ENCODE measurements around the gene LYRM4.
A peak's percentile ranks its signal among the peaks of the same experiment; 100 is the strongest.

Gene LYRM4

DNA sequence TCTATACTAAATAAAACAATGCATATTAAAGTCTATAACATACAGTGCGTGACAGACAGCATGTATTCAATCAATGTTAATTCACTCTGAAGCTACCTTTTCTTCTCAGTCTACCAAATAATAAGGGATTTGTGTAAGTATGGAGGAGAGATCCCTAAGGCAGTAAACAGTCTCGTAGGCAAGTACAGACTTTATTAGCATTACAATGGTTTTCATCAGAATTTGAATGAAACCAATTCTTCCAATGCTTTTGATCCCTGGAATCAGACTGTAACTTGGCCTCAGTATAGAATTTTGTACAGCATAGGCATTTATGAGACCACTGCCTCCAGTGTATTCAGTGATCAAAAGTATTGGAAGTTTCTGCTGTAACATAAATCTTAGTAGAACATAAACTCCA is 19.5 kb downstream of the LYRM4 start:
- DNase-seq = no peak

DNA sequence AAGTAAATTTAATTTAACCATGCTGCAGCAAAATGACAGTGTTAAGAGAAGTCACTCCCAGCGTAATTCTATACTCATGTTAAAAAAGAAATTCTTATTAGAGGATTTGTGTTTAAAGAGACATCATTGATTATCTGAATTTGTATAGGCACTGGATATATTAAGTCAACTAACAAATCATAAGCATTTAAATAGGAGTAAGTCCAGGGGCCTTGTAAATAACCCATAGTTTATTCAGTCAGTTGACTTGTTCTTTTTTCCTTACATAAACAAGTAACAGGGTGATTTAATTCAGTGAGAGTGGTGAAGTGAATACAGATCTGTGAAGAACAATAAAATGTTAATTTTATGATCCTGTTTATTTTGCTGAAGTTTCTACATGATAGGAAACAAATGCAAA is 22.4 kb downstream of the LYRM4 start:
- DNase-seq = no peak

GRCh38 chr6:5237805-5238204 is 22.9 kb downstream of the LYRM4 start:
- DNase-seq = no peak

- DNase-seq = no peak
These were observed 24.9 kb downstream of the LYRM4 start for GRCh38 chr6:5235830-5236229.

- DNase-seq = no peak
These were observed 25.9 kb downstream of the LYRM4 start for GRCh38 chr6:5234874-5235273.

GRCh38 chr6:5231289-5231688 is 29.5 kb downstream of the LYRM4 start:
- no peak for DNase-seq

DNA sequence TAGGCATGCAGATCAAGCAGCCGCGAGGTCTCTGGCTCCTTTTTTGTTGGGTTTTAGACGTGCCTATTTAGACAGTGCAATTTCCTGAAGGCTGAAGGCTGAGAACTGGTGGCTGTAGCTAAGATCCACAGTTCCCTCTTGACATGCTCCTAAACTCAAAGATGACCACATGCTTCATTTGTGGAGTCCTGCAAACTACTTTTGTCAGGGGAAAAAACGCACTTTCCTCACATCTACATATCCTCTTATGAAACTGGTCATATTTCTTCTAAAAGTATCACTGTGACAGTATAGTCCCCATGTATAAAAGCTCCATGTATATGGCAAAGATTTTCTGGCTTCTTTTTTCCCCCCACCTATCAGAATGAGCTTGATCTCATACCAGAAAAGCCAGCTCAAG is 30.7 kb downstream of the LYRM4 start:
- DNase-seq = no peak

- no peak for DNase-seq
These were observed 31.4 kb downstream of the LYRM4 start for GRCh38 chr6:5229356-5229755.

GRCh38 chr6:5223309-5223708 is 37.4 kb downstream of the LYRM4 start:
- DNase-seq = no peak

DNA sequence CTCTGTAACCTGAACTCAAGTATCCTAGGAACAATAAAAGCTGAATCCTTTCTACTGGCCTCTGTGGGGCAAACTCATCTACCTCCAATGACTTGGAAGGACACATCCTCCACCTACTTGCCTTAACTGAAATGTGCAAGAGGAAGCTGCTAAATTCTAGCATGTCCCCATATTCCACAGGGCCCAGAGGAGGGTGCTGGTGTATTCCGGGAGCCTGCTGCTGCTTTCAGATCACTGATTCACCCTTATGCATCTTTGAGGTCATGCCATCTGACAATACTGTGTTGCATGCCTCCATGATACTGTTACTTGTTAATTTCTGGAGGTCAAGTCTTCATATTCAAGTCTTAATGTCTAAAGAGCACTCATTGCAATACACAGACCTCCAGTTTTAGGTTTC is 40.3 kb downstream of the LYRM4 start:
- no peak for DNase-seq

- DNase-seq = peak; percentile 28
These were observed 41.6 kb downstream of the LYRM4 start for GRCh38 chr6:5219011-5219691.

GRCh38 chr6:5217356-5217755 is 43.4 kb downstream of the LYRM4 start:
- DNase-seq = no peak

DNA sequence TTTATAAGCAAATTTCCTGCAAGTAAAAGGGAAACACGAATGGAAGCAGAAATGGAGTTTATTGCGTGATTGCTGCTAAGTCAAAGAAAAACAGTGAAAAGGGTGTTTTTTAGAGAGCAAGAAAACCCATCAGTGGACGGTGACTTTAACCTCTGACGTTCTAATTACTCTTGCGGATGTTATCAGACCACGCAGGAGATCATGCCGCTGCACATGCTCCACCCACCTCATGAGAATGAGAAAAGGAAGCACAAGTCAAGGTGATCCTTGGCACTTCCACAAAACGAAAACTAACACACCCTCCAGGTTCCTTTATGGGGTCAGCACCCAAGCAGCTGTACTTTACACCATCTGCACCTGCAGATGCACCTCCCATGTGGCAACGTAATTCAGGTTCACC is 45.0 kb downstream of the LYRM4 start:
- no peak for DNase-seq

- no peak for DNase-seq
These were observed 45.6 kb downstream of the LYRM4 start for GRCh38 chr6:5215159-5215558.

DNA sequence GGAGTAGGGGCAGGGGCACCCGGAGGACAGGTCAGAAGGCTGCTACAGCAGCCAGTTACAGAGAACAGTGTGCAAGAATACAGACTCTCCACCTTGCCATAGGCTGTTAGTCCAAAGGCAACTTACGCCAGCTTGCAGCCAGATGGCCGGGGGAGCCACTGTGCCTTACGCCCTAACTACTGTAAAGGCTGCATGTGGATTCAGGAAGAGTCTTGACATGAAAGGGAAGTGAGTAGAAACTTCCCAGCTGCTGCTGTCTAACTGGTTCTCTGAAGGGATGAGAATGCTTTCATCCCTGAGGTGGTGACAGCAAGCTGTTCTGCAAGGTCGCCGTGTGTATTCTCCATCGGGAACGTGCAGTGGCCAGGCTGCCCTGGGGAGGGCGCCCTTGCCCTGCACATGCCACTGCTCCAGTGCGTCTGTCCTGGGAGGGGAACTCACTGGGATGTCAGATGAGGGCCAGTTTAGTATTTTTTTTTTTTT is 46.1 kb downstream of the LYRM4 start:
- no peak for DNase-seq

GRCh38 chr6:5213836-5214235 is 46.9 kb downstream of the LYRM4 start:
- DNase-seq = no peak

DNA sequence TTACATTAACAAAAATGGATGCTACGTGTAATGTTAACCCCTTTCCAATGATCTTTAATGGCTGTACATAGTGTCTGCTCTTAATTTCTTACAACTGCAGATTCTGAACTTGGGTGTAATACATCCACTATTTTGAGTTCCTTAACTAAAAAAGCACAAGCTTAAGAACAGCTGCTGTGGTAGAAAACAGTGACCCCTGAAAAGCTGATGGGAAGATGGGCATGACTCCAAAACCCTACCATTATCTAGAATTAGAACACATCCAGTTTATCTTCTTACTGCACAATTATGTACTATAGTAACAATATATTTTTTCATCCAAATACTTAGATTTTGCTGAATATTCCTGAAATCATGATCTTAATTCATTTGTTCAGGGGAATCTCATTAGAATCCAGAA is 49.3 kb downstream of the LYRM4 start:
- DNase-seq = no peak

GRCh38 chr6:5208471-5208971 is 52.2 kb downstream of the LYRM4 start:
- no peak for DNase-seq

DNA sequence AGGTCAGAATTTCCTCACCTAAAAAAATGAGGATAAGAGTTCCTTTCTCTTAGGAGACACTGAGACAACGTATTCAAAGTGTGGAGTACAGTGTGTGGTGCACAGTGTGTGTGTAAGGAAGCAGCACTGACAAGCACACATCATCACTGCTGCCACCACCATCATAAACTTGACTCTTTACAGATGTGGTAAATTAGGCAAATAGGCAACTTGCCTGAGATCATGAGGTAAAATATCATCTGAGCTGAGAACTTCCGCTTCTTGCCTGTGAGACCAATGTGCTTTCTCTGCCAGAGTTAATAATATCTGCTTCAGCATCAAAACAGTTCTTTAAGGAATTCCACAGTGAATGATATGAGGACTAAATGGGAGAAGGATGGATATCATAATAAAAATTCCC is 52.7 kb downstream of the LYRM4 start:
- no peak for DNase-seq

DNA sequence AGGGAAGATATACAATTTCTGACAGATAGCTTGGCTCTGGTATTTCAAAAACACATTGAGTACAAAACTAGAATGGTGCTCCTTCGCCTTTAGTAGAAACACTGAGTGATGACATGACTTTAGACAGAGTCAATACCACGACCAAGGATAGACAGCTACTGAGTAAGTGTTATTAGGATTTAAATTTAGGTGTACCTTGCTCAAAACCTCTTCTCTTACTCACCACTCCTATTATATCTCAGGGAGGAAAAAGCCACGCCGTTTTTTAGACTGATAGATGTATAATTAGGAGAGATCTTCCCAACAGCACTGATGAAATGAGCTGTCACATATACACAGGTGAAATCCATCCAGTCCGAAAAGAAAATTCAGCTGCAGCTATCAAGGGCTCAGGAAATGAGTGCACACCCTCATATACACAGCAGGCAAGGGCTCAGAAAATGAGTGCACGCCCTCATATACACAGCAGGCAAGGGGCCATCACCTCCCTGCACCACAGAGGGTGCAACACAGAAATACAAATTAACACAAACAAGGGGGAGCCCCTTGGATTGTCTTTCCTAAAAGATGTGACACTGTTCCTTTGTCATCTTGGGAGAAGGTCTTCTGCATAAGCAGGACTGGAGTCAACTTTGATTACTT is 53.7 kb downstream of the LYRM4 start:
- no peak for DNase-seq

- no peak for DNase-seq
These were observed 54.6 kb downstream of the LYRM4 start for GRCh38 chr6:5205877-5206850.

DNA sequence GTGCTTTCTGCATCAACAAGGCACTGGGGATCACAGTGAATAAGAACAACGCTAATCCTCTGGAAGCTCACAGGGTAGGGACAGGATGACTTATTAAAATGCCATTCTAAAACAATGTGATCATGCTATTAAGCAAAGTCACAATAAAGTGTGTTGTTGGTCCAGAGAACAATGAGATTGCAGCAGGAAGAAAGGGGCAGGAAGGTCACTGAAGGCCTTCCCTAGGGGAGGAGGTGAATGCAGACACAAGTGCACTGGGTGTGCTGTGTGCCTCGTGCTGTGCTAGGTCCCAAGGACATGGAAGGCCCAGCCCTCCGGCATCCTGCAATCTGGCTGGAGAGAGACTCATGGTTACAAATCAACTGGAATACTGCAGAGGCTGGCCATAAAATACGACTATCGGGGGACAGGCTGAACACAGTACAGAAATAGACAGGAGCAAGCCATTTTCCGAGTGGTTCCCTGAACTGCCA is 55.7 kb downstream of the LYRM4 start:
- no peak for DNase-seq

GRCh38 chr6:5204376-5204775 is 56.4 kb downstream of the LYRM4 start:
- no peak for DNase-seq

Data from amniotic stem cell (primary cell).